Fibroblast of lung (primary cell): ENCODE results near the gene FDXR.

Experiments used
- CTCF ChIP-seq, 2 donors: IDR thresholded peaks in 1 of 2; conservative IDR thresholded peaks in 1 of 2; 1 replicate in 1 of 2; 2 replicates in 1 of 2; pipeline ENCODE4 v1.5.1; 2011 to 2012; ENCODE audit warnings: low read length in 2 of 2, control low read depth in 1 of 2, inconsistent platforms in 1 of 2, low read depth in 1 of 2, mild to moderate bottlenecking in 1 of 2
- EZH2 ChIP-seq: IDR thresholded peaks from 2 replicates; pipeline ENCODE4 v1.5.1; 2012; ENCODE audit warnings: low read length, control low read depth, mild to moderate bottlenecking; ENCODE audit errors: missing control alignments

GRCh38 chr17:74874615-74875037, 1.8 kb upstream of the FDXR start:
- TF ChIP-seq EZH2: no peak
- TF ChIP-seq CTCF (conservative IDR thresholded peaks at IDR 0.05 in 1 of 2, IDR thresholded peaks at IDR 0.05 in 1 of 2; ENCODE audit: low read depth in 1 of 2, low read length in 2 of 2): no peak
